HepG2 (cell line): ENCODE data around the gene MYH16. TPM values are rescaled to one million over a fixed set of nuclear protein-coding genes. Genes with fewer than 3 reads are reported as not detected.

Source experiments
- DNMT1 ChIP-seq: sonication (generic); formaldehyde crosslinking; IDR thresholded peaks from 2 replicates; pipeline ENCODE4 v1.5.1; 2020; ENCODE audit warnings: mild to moderate bottlenecking, missing genetic modification reagents
- ISX ChIP-seq: sonication (generic); formaldehyde crosslinking; conservative IDR thresholded peaks from 2 replicates; pipeline ENCODE4 v1.5.0; 2020; ENCODE audit warnings: missing genetic modification reagents
- KIAA2018 ChIP-seq: sonication (generic); formaldehyde crosslinking; IDR thresholded peaks from 2 replicates; pipeline ENCODE4 v1.5.0; 2020; ENCODE audit warnings: mild to moderate bottlenecking, missing genetic modification reagents, borderline replicate concordance
- KLF9 ChIP-seq: IDR thresholded peaks from 2 replicates; pipeline ENCODE4 v1.6.1; 2016; ENCODE audit warnings: low read depth
- MYC ChIP-seq: sonication (generic); formaldehyde crosslinking; IDR thresholded peaks from 2 replicates; pipeline ENCODE4 v1.9.0; 2021; ENCODE audit warnings: missing genetic modification reagents, borderline replicate concordance
- ZNF17 ChIP-seq: sonication (generic); formaldehyde crosslinking; IDR thresholded peaks from 2 replicates; pipeline ENCODE4 v1.5.0; 2020; ENCODE audit warnings: mild to moderate bottlenecking, missing genetic modification reagents
- ZNF768 ChIP-seq: sonication (generic); formaldehyde crosslinking; IDR thresholded peaks from 2 replicates; pipeline ENCODE4 v1.4.0; 2020; ENCODE audit warnings: missing genetic modification reagents
- polyA plus RNA-seq, 8 experiments: library from polyadenylated mRNA; depleted of rRNA in 3 of 8; stranded (reverse) in 7 of 8; unstranded in 1 of 8; fragments of >200 nt; fragmentation: Illumina TruSeq in 4 of 8; extraction: Trizol in 4 of 8; gene quantifications; 2 replicates each; pipeline versions ENCODE4 v1.2.1 to v1.2.3, GENCODE V29; 2011 to 2016; ENCODE audit warnings: low read depth in 4 of 8, missing spikeins in 1 of 8, mixed read lengths in 1 of 8; ENCODE audit not compliant: insufficient read depth in 1 of 8
- total RNA-seq, 5 experiments: library from RNA; depleted of rRNA; stranded (reverse); fragments of >200 nt; fragmentation: Illumina TruSeq; extraction: Trizol; gene quantifications; 2 replicates each; pipeline ENCODE4 v1.2.3, GENCODE V29; 2016; ENCODE audit warnings: low read depth in 1 of 5
- TF ChIP-seq, protein P1 (sequence below): sonication (generic); formaldehyde crosslinking; IDR thresholded peaks from 2 replicates; pipeline ENCODE4 v1.8.0; 2022; ENCODE audit warnings: low read depth, missing genetic modification reagents
- TF ChIP-seq, protein P2 (sequence below): sonication (generic); formaldehyde crosslinking; IDR thresholded peaks from 2 replicates; pipeline ENCODE4 v1.8.0; 2022; ENCODE audit warnings: mild to moderate bottlenecking, missing genetic modification reagents

Gene MYH16
- total and polyA plus RNA-seq, 2 of the 13 experiments (the other 11 are each of a cell fraction or from before 2014, with no cell fraction given) = 0.05 to 0.15 TPM

DNA sequence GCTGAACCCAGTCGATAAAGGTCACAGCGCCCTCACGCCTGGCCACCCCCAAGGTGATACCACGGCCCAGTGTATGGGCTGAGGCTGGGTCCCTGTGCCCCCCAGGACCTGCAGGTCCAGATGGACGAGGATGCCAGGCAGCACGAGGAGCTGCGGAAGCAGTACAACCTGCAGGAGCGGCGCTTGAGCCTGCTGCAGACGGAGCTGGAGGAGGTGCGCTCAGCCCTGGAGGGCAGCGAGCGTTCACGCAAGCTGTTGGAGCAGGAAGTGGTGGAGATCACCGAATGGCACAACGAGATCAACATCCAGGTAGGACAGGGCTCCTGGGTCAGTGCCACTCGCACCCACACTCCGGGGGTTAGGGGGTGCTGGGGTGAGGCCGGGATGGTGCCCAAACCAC is 28.9 kb downstream of the MYH16 start (continued):
- no peak for TF ChIP-seq ISX (CRISPR knock-in tag)
- TF ChIP-seq ZNF768 = no peak
- no peak for TF ChIP-seq ZNF17 (CRISPR knock-in tag)
- no peak for TF ChIP-seq MYC (CRISPR knock-in tag)
- TF ChIP-seq, protein P1, sequence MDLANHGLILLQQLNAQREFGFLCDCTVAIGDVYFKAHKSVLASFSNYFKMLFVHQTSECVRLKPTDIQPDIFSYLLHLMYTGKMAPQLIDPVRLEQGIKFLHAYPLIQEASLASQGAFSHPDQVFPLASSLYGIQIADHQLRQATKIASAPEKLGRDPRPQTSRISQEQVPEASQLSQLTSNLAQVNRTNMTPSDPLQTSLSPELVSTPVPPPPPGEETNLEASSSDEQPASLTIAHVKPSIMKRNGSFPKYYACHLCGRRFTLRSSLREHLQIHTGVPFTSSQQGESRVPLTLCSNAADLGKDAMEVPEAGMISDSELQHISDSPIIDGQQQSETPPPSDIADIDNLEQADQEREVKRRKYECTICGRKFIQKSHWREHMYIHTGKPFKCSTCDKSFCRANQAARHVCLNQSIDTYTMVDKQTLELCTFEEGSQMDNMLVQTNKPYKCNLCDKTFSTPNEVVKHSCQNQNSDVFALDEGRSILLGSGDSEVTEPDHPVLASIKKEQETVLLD (CRISPR knock-in tag) = no peak
- no peak for TF ChIP-seq DNMT1
- TF ChIP-seq KIAA2018 (CRISPR knock-in tag) = no peak
- TF ChIP-seq, protein P2, sequence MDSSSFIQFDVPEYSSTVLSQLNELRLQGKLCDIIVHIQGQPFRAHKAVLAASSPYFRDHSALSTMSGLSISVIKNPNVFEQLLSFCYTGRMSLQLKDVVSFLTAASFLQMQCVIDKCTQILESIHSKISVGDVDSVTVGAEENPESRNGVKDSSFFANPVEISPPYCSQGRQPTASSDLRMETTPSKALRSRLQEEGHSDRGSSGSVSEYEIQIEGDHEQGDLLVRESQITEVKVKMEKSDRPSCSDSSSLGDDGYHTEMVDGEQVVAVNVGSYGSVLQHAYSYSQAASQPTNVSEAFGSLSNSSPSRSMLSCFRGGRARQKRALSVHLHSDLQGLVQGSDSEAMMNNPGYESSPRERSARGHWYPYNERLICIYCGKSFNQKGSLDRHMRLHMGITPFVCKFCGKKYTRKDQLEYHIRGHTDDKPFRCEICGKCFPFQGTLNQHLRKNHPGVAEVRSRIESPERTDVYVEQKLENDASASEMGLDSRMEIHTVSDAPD = no peak
- no peak for TF ChIP-seq KLF9 (CRISPR knock-in tag)
